HG03460 (cell line): ENCODE data around the gene CYP4A22.
"Not testable (repeated sequence)": the region's sequence is repeated elsewhere in the genome, so short reads cannot be mapped to it uniquely, and the experiment has no call there.

Experiments
- ATAC-seq: cut with Tn5 transposase; IDR thresholded peaks from one replicate; pipeline ENCODE4 v1.9.1; 2021; ENCODE audit not compliant: unreplicated experiment

CYP4A22 gene

DNA sequence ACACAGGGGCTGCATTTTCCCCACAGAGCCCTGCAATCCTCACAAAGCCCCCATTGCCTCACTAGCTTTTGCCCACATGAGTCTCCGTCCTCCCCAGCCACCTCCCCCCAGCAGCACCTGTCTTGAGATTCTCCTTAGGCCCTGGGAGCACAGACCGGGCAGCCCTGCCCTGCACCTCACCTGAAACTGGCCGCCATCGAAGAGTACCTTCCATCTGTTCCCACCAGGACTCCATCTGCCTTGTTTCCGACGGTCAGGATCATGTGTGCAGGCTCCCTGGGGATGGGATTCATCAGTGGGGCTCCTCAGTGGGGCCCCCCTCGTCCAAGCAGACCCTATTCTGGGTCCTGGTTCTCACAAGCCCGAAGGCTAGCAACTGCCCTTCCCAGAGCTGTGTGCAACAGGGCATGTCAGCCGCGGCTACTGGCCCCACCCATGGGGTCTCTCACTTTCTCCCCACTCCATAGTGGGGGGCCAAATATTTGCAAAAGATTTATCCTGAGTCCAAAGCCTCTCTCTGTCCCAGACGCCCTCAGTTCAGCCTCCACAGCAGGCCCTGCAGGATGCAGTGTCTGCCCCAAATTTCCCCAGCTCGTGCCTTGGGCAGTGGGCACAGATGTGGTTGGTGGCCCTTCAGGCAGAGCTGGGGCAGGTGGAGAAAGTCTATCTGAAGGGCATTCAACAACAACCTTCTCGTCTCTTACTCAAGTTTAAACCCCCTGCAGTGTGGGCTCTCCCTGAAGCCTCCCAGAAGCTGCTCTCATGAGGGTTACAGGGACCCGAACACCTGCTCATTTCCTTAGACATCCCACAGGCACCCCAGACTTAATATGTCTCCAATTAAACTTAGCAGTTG is 47.8 kb downstream of the CYP4A22 start:
- ATAC-seq = no peak

DNA sequence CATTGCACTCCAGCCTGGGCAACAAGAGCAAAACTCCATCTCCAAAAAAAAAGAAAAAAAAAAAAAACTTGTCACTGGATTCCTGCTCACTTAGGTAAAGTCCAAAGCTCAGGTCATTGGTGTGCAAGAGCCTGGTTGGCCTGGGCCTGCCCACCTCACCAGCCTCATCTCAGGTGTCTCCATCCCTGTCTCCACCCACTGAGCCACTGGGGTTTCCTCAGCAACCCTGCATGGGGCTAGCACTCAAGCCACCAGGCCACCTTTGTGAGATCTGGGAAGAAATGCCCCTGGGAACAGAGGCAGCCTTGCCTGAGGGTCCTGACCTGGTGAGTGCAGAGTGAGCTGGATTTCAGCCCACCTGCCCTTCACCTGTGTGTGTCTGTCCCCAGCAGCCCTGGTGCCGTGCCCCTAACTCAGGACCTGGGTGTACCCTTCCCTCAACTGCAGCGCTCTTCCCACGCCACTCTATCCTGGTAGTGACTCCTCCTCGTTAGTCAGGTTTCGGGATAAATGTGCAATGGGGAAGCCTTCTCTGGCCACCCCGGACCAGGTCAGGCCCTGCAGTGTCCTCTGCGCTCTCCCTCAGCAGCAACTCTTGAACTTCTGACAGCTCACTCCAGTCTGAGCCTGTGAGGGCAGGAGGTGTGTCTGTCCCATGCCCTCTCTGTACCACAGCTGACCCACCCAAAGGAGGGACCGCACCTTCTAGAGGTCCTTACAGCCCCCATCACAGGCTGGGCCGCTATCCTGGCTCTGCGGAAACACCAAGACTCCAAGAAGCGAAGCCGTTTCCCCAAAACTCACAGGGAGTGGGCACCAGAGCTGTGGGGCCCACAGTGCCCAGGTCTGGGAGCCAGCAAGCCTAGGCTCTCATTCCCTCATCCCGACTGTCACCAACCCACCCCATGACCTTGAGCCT is 49.3 kb downstream of the CYP4A22 start:
- no peak for ATAC-seq

DNA sequence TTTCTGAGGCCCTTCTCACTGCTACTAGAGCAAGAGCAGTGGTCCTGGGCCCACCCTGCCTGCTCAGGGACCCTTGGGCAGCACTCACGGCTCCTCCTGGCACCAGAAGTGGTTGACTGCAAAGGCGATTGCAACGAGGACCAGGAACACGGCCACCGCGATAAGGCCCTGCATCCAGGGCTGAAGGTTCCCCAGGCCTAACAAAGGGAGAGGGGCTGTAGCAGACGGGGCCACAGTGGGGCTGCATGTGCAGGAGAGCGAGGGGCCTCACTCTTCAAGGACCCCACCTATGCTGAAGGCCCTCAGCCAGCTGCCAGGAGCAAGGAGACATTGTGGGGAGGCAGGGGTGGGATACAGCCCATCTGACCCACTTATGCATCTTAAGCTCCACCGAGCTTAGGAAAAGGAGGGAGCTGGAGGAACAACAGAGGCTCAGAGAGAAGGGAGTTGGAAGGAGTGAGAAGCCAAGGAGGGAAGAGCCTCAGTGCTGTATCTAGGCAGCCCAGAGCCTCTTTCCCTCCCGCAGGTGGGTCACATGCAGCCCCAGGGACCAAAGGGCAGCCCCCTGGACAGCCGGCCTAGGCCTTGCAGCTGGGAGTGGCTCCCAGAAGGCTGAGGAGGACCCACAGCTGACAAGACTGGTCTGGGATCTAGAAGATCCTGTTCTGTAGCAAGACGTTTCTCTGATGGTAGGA is 50.1 kb downstream of the CYP4A22 start:
- no peak for ATAC-seq

DNA sequence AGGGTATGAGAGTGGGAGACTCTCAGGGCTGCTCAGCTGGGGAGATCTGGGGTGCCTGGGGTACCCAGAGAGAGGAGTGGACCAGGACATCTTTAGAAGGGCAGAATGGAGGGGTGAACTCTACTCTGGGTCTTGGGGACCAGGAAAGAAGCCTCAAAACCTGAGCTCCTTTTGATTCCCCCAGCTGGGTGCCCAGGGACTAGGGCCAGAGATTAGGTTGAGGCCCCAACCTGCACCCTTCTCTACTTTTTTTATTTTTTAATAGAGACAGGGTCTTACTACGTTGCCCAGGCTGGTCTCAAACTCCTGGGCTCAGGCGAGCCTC is 50.6 kb downstream of the CYP4A22 start:
- ATAC-seq = no peak

DNA sequence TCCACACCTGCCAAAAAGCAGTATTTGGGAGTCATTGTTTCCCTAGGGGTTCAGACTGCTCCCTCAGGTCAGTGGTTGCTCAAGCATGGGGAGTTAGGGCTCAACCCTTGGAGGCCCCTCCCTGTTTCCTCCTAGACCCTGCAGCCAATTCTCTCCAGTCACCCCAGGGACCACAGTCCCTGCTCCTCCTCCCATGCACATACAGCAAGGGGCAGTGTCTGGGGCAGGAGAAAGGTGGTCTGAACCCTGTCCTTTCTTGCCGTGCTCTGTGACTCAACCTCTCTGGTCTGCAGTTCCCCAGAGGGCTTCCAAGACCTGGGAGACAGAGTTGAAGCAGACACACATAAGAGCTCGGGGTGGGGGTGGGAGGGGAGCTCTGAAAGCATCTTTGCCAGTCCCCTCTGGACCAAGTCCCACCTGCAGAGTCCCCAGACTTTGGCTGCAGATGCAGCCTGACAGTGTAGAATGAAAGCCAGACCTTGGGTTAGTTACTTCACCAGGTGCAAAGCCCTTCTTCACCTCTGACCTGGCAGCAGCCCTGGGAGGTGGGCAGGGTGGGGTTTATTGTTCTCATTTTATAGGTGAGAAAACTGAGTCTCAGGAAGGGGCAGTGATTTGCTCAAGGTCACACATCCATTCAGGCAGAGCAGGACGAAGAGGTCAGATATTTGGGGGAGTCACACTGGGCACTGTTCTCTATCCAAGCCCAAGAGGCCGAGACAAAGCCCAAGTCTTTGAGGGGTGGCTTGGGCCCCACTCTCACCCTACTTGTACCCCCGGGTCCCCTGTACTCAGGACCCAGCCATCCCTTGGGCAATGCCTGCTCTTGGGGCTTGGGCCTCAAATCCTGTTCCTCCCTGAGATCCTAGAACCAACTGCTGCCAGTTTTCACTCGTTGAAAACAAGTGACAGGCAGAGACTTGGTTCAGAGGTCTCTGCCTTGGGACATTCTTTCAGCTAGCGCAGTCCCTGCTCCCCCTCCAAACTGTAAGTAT is 51.8 kb downstream of the CYP4A22 start:
- no peak for ATAC-seq

DNA sequence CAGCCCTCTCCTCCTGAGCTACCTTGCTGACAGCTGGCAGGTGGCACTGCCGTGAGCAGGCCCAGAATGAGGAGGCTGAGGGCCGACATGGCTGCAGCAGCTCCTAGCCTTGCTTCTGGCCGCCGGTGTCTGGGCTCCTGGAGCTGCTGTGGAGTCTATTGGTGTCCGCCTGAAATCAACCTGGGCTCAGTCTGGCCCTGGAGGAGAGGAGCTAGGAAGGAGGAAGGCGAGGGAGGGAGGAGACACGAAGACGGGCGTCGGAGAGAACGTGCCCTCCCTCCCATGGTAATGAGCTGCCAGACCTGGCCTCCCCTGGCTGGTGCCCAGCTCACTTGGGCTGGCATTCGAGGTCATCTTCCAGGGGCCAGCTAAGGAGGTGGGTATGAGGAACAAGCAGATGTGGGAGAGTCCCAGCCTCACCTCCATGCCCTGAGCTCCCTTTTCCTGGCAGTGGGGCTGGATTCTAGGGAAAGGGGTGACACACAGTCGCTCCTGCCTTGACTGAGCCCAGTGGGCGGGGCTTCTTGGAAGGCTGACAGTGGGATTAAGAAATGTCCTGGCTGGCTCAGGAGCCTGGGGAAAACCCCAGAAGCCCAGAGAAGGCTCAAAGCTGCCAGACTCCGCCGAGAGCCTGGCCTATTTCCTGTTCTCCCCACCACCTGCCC is 52.7 kb downstream of the CYP4A22 start, which contains the start of gene PDZK1IP1:
Gene PDZK1IP1, minus strand, starts transcription at position 193 of the 665 bp plus-strand sequence. Its CDS starts 104 bp downstream, at position 89.
- ATAC-seq = no peak

DNA sequence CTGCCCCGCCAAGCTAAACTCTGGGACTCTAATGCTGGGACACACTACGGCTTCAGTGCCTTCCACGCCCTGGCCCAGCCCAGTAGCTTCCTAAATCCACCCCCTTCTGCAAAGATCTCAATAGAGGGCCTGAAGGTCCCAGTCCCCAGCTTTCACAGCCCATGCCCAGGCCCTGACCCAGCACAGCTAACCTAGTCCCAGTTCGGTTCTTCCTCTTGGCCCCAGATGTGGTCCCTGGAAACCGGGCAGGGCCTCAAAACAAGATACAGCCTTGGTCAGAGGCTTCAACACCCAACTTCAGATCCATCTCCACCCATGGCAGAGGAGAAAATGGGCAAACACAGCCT is 53.2 kb downstream of the CYP4A22 start:
- ATAC-seq = no peak

DNA sequence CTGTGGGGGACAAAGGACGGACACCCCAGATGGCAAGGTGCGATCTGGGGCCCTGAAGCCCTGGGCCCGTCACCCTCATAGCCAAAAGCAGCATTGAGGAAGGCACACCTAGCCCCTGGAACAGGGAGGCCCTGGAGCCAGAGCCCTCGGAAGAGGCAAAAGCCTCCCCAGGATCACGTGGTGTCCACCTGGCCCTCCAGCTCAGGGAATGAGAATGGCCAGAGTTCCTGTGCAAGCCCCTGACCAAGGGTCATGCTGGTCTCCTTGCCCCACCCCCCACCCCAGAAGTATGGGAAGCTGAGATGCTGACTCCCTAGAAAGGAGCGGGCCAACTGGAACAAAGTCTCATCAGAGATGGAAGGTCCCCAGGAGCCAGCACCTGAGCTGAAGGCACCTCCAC is 53.6 kb downstream of the CYP4A22 start:
- no peak for ATAC-seq

DNA sequence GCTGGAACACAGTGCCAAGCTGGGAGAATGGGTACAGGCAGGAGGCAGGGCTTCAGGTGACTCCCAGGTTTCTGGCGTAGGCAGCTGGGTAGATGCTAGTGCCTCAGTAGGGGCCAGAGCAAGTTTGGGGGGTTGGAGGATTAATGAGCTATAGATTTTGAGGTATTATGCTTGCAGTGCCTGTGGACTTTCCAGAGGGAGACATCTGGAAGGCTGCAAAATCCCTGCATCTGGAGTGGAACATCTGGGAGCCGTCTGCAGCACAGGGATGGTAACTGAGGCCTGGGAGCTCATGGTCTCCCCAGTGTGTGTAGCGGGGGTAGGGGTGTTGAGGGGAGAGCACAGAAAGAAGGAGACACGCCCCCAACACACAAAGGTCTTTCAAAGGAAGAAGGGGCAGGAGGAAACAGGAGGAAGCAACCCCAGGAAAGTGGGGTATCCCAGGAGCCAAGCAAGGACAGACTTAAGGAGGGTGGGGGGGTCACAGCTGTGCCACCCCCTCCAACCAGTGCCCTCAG is 54.8 kb downstream of the CYP4A22 start:
- no peak for ATAC-seq

DNA sequence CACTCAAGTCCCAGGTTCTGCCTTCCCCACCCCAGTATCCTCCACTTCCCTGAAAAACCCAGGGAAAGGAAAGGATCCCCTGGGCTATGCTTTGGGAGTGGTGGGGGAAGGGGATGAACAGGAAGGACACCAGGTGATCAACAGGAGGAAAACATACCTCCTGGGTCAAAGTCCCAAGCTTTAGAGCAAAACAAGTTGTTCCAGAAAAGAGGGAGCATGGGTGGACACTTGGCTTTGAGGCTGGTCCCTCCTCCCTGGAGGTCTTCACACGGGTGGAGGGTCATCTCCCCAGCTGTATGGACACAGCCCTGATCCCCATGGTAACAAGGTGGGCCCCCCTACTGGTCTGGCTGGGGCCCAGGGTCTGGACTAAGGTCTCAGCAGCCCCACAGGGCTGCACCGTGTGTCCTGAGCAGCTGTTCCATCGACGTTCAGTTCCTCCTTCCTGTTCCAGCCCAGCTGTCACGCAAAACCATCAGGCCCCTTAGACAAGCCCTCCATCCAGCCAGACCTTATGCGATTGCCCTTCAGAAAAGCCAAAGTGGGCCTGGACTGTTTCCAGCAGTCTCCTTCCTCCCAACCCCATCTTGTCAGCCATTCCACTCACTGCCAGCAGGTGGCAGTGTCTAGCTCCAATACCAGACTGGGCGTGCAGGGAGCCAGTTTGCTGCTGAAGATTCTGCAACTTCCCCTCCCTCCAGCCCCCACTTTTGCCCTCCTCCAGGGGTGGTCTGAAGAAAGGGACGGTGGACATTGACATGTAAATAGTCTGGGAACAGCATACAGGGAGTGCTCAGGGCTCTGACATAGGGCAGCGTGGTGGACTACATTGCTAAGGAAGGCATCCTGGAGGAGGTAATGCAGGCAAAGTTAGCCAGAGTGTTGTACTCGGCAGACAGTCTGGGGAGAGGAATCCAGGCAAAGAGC is 55.5 kb downstream of the CYP4A22 start:
- ATAC-seq = peak; percentile 74

DNA sequence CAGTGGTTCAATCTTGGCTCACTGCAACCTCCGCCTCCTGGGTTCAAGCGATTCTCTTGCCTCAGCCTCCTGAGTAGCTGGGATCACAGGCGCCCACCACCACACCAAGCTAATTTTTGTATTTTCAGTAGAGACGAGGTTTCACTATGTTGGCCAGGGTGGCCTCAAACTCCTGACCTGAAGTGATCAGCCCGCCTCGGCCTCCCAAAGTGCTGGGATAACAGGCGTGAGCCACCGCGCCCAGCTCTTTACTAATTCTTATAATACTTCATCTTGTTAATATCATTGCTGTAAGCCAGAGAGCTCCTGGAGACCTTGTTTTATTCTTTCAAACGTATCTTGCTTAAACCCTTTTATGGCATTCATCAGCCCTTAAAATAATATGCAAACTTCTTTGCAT is 56.3 kb downstream of the CYP4A22 start:
- ATAC-seq = not testable (repeated sequence)

DNA sequence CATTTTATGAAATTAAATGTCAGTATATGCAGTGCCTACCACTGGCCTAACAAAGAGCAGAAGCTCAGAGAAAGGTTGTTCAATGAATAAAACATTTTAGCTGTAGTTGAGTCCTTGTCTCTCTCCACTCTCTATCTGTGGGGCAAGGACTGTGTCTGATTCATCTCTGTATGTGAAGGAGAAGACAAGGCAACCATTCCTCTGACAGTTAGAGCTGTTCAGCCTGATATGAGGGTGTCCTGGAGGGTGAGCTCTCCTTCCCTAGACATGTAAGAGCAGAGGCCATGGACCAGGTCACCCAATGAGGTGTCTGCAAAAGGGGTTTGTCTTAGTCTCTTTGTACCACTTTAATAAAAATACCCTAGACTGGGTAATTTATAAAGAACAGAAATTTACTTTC is 57.1 kb downstream of the CYP4A22 start:
- no peak for ATAC-seq

DNA sequence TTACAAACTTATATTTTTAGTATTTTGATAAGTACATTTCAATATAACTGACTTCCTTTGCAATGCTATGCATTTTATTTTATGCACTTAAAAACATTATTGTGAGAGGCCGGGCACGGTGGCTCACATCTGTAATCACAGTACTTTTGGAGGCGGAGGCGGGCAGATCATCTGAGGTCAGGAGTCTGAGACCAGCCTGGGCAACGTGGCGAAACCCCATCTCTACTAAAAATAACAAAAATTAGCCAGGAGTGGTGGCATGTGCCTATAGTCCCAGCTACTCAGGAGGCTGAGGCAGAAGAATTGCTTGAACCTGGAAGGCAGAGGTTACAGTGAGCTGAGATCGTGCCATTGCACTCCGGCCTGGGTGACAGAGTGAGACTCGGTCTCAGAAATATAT is 58.7 kb downstream of the CYP4A22 start:
- not testable (repeated sequence) for ATAC-seq

DNA sequence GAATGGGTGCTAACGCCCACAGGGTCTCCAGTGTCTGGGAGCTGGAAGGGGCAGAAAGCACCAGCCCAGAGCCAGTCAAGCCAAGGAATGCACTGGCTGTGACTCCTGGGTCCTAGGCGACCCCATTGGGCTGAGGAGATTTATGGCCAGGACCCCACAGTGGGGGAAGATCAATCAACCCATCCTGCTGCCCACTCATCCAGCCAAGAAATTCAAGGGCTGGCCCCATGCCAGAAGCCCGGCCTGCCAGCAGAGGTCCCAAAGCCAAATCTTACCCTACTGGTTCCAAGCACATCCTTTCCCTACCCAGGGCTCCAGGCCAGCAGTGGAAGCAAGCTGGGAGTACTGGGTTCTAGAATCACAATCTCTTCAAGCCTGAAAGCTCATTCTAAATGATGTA is 59.4 kb downstream of the CYP4A22 start:
- no peak for ATAC-seq

DNA sequence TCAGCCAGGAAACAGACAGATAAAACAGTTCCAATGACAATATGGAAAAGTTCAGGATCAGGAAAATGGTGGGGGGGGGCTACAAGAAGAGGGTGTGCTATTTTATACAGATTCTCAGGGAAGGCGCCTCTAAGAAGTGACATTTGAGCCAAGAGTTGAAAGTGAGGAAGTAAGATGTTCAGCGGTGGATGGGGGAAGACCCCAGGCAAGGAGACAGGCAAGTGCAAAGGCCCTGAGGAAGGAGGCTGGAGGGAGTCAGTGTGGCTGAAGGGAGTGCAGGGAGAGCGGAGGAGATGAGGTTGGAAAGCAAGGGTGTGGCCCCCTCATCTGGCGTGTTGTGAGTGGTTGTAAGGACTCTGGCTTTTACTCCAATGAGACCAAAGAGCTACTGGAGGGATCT is 61.0 kb downstream of the CYP4A22 start:
- ATAC-seq = no peak
